MCF 10A (cell line): ENCODE results near the gene CMC2. TPM values are rescaled to one million over a fixed set of nuclear protein-coding genes. Genes with fewer than 3 reads are reported as not detected.

Experiments used
- BruUV-seq: library from RNA; stranded (reverse); fragments of 400-500 nt; replicated peaks from 2 replicates; lab custom pipeline; 2021; lab: Mats Ljungman, UMichigan
- CTCF ChIA-PET: fragments of 300-600 bp; sonication (Branson Sonifier 250); formaldehyde crosslinking; extraction: SDS; loops from one replicate; lab custom pipeline; 2021; ENCODE audit warnings: antibody characterized with exemption, inconsistent platforms; lab: Yijun Ruan, JAX
- POLR2A ChIA-PET: fragments of 300-600, 350-650 bp; sonication (Branson Sonifier 250); formaldehyde crosslinking; extraction: SDS; loops from one replicate; lab custom pipeline; 2020; ENCODE audit warnings: antibody characterized with exemption, inconsistent platforms; lab: Yijun Ruan, JAX
- DNase-seq: peaks from one replicate; pipeline ENCODE4 v3.0.0-alpha.2; 2018; ENCODE audit not compliant: unreplicated experiment
- H3K27ac Mint-ChIP-seq: one replicate; pipeline ENCODE4 v1.8.0; 2022; ENCODE audit warnings: mild to moderate bottlenecking, low read depth, mixed read lengths; ENCODE audit not compliant: unreplicated experiment
- H3K27me3 Mint-ChIP-seq: one replicate; pipeline ENCODE4 v1.8.0; 2022; ENCODE audit warnings: mixed read lengths; ENCODE audit not compliant: insufficient read depth, unreplicated experiment
- H3K36me3 Mint-ChIP-seq: one replicate; pipeline ENCODE4 v1.8.0; 2022; ENCODE audit warnings: mild to moderate bottlenecking, moderate library complexity, mixed read lengths; ENCODE audit not compliant: insufficient read depth, unreplicated experiment
- H3K4me1 Mint-ChIP-seq: one replicate; pipeline ENCODE4 v1.8.0; 2022; ENCODE audit warnings: mixed read lengths; ENCODE audit not compliant: insufficient read depth, unreplicated experiment
- H3K4me3 Mint-ChIP-seq: one replicate; pipeline ENCODE4 v1.8.0; 2022; ENCODE audit warnings: mild to moderate bottlenecking, moderate library complexity, mixed read lengths; ENCODE audit not compliant: unreplicated experiment
- H3K9me3 Mint-ChIP-seq: one replicate; pipeline ENCODE4 v1.8.0; 2022; ENCODE audit warnings: mixed read lengths; ENCODE audit not compliant: unreplicated experiment
- CTCF ChIP-seq: fragments of 200-600 bp; IDR thresholded peaks from one replicate; pipeline ENCODE4 v1.8.0; 2022; ENCODE audit warnings: antibody characterized with exemption, mild to moderate bottlenecking; ENCODE audit not compliant: unreplicated experiment
- intact Hi-C: fragments of 100-400 bp; cut with micrococcal nuclease; formaldehyde crosslinking; loops from 2 replicates; pipeline ENCODE4 v1.14.1; 2022
- total RNA-seq: library from RNA; stranded (reverse); gene quantifications from 2 replicates; pipeline ENCODE4 v1.2.3, GENCODE V29; 2022

Gene CMC2
- total RNA-seq, 1 experiment from 2014 or later: 102 TPM

GRCh38 chr16:80996688-80997138 is 10.0 kb downstream of the CMC2 start:
- no peaks in the 10 kb centered on the region for H3K36me3 Mint-ChIP-seq

GRCh38 chr16:80994451-80994850 is 12.2 kb downstream of the CMC2 start:
- H3K27ac Mint-ChIP-seq: peak overlapping the region; percentile 92
- no TSS peak for BruUV-seq
- POLR2A ChIA-PET: interaction anchor here (2.2 to 3.3 kb wide), 2 partner anchors 10 kb away, joined by 5 to 64 read pairs; partner anchors contain the start of genes CENPN and CMC2
- intact Hi-C loops: no loop called here
- peaks cover 23% of the 10 kb centered on the region for H3K4me1 Mint-ChIP-seq
- no peak overlapping the region for H3K4me3 Mint-ChIP-seq
- H3K36me3 Mint-ChIP-seq: peaks cover 7% of the 10 kb centered on the region
- H3K9me3 Mint-ChIP-seq: no peaks in the 10 kb centered on the region
- CTCF ChIA-PET: interaction anchor here (1.0 to 3.6 kb wide), 4 partner anchors 9 to 42 kb away, joined by 4 to 34 read pairs (median 6); partner anchors contain the start of gene ATMIN
- no peak for TF ChIP-seq CTCF
- no peak for DNase-seq
- no peaks in the 10 kb centered on the region for H3K27me3 Mint-ChIP-seq

More at GRCh38 chr16:80996688-80997138, 10.0 kb downstream of the CMC2 start:
- intact Hi-C loops: no loop called here
- H3K27me3 Mint-ChIP-seq: no peaks in the 10 kb centered on the region
- H3K9me3 Mint-ChIP-seq: no peaks in the 10 kb centered on the region
- H3K27ac Mint-ChIP-seq: no peak overlapping the region
- no peak for DNase-seq
- CTCF ChIA-PET: no interaction called here
- no peak for TF ChIP-seq CTCF
- POLR2A ChIA-PET: interaction anchor here (0.8 kb wide), 1 partner anchor 9 kb away, joined by 5 read pairs; no protein-coding TSS in a partner anchor
- H3K4me3 Mint-ChIP-seq: no peak overlapping the region
- peaks cover 23% of the 10 kb centered on the region for H3K4me1 Mint-ChIP-seq
- no TSS peak for BruUV-seq

- CTCF ChIA-PET: interaction anchor here (0.7 to 3.6 kb wide), 7 partner anchors 7 to 43 kb away, joined by 3 to 34 read pairs (median 4); partner anchors contain the start of gene ATMIN
- H3K27ac Mint-ChIP-seq: peak overlapping the region; percentile 92
- intact Hi-C loops: no loop called here
- H3K4me1 Mint-ChIP-seq: peaks cover 23% of the 10 kb centered on the region
- no peaks in the 10 kb centered on the region for H3K9me3 Mint-ChIP-seq
- TF ChIP-seq CTCF: no peak
- BruUV-seq: no TSS peak
- no peak for DNase-seq
- H3K4me3 Mint-ChIP-seq: peak overlapping the region; percentile 67
- H3K36me3 Mint-ChIP-seq: peaks cover 11% of the 10 kb centered on the region
- POLR2A ChIA-PET: interaction anchor here (0.6 to 3.3 kb wide), 8 partner anchors 10 to 1944 kb away, joined by 3 to 64 read pairs (median 4); partner anchors contain the start of genes CENPN, CMC2 and GAN
- H3K27me3 Mint-ChIP-seq: no peaks in the 10 kb centered on the region
Observed at GRCh38 chr16:80993834-80994233, 12.9 kb downstream of the CMC2 start.

GRCh38 chr16:80993307-80993706 is 13.4 kb downstream of the CMC2 start:
- intact Hi-C loops: no loop called here
- peak; percentile 67 for DNase-seq
- POLR2A ChIA-PET: interaction anchor here (0.6 to 3.3 kb wide), 13 partner anchors 9 to 1944 kb away, joined by 3 to 64 read pairs (median 3); partner anchors contain the start of genes ATMIN, CENPN, CMC2 and GAN
- Mint-ChIP-seq H3K27ac (peak overlapping the region; percentile 92), H3K4me1 (peaks cover 23% of the 10 kb centered on the region), H3K9me3 (no peaks in the 10 kb centered on the region), H3K27me3 (no peaks in the 10 kb centered on the region), H3K36me3 (peaks cover 11% of the 10 kb centered on the region), H3K4me3 (peak overlapping the region; percentile 67)
- no TSS peak for BruUV-seq
- CTCF ChIA-PET: interaction anchor here (0.7 to 3.6 kb wide), 6 partner anchors 8 to 43 kb away, joined by 3 to 34 read pairs (median 6); partner anchors contain the start of gene ATMIN
- TF ChIP-seq CTCF: no peak
